ENCODE results near the gene NACC2.

NACC2 gene

DNA sequence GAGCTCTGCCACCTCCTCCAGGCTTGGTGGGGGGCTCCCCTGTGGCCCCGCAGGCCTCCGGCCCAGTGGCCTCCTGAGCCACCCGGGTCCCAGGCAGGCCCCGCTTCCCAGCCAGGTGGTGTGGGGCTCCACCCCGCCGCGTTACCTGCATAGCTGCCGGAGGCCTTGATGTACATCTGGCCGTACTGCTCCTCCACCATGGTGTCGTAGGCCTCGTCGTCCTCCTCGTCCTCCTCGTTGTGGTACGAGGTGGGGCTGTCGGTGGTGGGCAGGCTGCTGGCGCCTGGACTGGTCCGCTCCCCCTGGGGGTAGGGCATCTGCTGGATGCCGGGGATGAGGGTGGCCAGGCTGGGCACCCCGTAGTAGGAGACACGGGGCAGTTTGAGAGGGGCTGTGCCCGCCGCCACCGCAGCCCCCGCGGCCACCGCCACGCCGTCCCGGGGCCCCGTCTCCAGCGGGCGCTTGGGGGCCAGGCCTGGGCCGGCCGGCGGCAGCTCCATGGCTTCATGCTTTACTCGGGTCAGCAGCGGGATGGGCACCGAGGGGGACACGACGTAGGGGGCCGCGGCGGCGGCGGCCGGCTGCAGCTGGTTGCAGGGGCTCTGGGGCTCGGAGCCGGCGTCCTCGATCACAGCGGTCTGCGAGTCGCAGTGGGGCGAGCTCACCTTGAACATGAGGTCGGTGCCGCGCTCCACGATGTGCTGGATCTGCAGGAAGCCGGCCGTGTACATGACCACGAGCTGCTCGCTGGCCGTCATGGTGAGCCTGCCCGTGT, 45.4 kb downstream of the NACC2 start:
- TF ChIP-seq, protein P1, sequence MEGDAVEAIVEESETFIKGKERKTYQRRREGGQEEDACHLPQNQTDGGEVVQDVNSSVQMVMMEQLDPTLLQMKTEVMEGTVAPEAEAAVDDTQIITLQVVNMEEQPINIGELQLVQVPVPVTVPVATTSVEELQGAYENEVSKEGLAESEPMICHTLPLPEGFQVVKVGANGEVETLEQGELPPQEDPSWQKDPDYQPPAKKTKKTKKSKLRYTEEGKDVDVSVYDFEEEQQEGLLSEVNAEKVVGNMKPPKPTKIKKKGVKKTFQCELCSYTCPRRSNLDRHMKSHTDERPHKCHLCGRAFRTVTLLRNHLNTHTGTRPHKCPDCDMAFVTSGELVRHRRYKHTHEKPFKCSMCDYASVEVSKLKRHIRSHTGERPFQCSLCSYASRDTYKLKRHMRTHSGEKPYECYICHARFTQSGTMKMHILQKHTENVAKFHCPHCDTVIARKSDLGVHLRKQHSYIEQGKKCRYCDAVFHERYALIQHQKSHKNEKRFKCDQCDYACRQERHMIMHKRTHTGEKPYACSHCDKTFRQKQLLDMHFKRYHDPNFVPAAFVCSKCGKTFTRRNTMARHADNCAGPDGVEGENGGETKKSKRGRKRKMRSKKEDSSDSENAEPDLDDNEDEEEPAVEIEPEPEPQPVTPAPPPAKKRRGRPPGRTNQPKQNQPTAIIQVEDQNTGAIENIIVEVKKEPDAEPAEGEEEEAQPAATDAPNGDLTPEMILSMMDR (IDR thresholded peaks at IDR 0.05; ENCODE audit: insufficient read depth, low read depth, low read length, missing control alignments) = no peak
- DNase-seq (ENCODE audit: low read depth) = no peak
- H3K4me3 ChIP-seq (ENCODE audit: low read length) = no peak overlapping the region

DNA sequence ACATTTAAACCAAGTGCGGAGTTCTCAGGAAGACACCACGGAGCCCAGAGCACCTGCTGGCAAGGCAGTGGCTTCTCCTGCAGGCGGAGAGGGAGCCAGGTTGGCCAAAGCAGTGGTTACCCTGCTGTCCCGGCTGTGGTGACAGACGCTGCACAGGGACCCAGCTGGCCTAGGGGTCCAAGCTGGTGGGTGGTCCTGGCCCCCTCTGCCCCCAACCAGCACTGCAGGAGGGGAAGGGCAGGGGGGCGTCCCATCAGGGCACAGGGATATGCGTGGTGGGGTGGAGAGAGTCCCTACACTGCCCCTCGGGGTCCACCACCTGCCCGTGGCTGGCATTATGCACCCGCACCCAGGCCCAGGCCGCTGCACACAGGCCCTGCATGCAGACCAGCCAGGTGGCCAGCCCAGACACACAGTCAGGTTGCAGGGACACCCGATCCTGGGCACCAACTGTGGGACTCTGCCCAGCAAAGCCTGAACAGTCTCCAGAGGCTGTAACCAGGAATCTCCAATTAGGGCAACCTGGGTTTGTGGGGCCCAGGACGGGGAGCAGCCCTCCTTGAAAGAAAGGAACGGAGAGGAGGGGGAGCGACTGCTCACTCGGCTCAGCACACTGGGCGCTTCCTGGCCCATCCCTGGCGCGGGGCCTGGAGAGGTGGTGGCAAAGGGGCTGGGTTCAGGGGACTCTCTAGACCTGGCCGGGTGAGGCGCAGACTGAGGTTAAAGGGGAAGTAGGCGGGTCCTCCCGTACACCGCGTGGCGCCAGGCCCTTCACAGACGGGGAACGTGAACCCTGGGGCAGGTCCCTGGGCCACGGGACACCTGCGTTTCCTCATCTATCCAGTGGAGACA, 46.3 kb downstream of the NACC2 start:
- H3K4me3 ChIP-seq (ENCODE audit: low read length) = no peak overlapping the region
- DNase-seq (ENCODE audit: low read depth) = no peak
- TF ChIP-seq, protein P1 (IDR thresholded peaks at IDR 0.05; ENCODE audit: insufficient read depth, low read depth, low read length, missing control alignments) = no peak

DNA sequence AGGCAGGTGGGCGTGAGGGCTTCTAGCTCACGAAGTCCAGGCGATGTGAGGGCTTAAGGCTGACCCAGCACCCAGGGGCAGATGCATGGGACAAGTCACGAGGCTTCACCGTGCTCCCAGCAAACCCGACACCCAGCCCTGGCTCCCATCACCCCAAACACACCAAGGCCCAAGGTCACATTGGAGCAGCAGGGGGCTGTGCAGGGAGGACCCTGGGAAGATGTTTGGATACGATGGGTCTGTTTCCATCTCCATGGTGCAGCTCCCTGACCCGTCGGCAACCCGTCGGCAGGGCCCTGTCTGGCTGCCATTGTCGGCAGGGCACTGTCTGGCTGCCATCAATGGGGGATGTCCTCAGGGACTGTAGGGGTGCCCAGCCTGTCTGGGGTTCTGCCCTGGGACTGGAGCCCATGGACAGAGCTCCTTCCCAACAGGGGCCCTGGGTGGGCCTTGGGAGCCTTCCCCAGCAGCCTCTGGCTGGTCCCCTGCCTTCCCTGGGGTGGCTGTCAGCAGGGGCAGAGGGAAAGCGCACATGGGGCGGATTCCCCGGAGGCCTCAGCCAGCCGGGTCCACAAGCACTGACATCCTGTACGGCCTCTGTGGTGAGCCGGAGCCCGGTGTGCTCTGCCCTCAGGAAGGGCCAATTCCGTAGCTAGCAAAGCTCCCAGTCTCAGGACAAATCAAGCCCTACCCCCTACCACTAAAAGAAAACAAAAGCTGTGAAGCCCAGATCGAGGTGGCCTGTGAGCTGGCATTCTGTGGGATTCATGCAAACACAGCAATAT, 47.1 kb downstream of the NACC2 start:
- no peak for DNase-seq (ENCODE audit: low read depth)
- TF ChIP-seq, protein P1 (IDR thresholded peaks at IDR 0.05; ENCODE audit: insufficient read depth, low read depth, low read length, missing control alignments) = no peak
- H3K4me3 ChIP-seq (ENCODE audit: low read length) = no peak overlapping the region

DNA sequence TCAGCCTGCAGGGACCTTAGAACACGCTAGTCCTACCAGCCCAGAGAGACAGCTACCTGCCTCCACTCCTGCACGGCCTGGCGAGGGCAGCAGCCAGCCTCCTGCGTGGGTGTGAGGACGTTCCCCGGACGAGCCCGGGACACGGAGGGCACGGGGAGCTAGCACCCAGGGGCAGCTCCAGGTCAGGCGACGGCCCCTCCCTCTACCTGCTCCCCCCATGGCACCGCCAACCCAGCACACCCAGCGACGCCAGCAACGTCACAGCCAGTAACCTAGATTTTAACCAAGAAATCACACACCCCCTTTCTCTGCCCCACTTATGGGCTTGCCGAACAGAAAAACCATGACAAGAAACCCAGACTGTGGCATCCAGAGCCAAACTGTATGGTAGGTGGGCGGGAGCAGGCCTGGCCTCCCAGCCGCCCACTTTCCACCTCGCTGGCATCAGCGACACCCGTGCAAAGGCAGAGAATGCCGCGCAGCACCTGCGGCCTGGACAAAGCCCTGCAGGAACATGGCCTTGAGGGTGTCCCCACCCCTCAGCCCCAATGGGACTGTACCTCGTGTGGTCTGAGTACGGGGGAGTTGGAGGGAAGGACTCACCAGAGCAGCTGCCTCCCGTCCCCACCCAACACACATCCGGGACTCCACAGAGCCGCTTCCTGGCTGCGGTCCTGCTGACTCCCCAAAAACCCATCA, 47.9 kb downstream of the NACC2 start:
- no peak for DNase-seq (ENCODE audit: low read depth)
- no peak overlapping the region for H3K4me3 ChIP-seq (ENCODE audit: low read length)
- TF ChIP-seq, protein P1 (IDR thresholded peaks at IDR 0.05; ENCODE audit: insufficient read depth, low read depth, low read length, missing control alignments) = no peak

GRCh38 chr9:136046554-136046920, 48.6 kb downstream of the NACC2 start:
- no peak overlapping the region for H3K4me3 ChIP-seq (ENCODE audit: low read length)
- DNase-seq (ENCODE audit: low read depth) = no peak
- TF ChIP-seq, protein P1 (IDR thresholded peaks at IDR 0.05; ENCODE audit: insufficient read depth, low read depth, low read length, missing control alignments) = no peak
